DLD1 (cell line): Measurements from ENCODE around the gene PCNX2.
"Not testable (repeated sequence)": the region's sequence is repeated elsewhere in the genome, so short reads cannot be mapped to it uniquely, and the experiment has no call there.

ENCODE experiments used
- in situ Hi-C: cut with HindIII; loops from 2 replicates; pipeline ENCODE4 v1.10.0; 2017; ENCODE audit warnings: low sequenced_read_pairs

PCNX2 gene

GRCh38 chr1:233163696-233164095 is 131.8 kb downstream of the PCNX2 start:
- in situ Hi-C loops: no loop called here

DNA sequence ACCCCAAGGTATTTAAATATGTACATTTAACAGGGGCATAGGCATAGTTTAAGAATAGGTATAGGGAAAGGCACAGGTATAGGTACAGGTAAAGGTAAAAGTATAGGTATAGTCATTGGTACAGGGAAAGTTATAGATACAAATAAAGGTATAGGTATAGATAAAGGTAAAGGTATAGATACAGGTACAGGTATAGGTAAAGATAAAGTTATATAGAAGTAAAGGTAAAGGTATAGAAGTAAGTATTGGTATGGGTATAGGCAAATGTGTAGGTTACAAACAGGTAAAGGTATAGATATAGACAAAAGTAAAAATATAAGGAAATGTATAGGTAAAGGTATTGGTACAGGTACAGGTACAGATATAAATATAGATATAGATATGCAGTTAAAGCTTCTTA is 137.2 kb downstream of the PCNX2 start:
- in situ Hi-C loops: no loop called here

- in situ Hi-C loops: no loop called here
Observed at GRCh38 chr1:233157245-233157644, 138.3 kb downstream of the PCNX2 start.

DNA sequence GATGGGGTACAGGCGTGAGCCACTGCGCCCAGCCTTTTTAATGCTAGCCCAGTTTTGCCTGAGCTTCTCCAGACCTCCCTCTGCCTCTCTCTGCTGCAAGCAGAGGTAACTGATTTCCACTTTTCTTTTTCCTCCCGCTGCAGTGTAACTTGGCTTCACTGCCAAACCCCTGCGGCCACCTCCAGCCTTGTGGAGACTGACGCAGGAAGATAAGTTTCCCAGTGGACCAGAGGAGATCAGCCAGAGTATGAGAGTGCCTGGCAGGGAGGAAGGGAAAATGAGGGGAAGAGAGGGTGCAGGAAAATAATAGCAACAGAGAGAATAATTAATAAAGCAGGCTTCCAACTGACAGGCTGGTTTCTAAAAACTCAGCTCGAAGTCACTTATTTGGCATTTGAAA is 143.7 kb downstream of the PCNX2 start:
- in situ Hi-C loops: no loop called here

DNA sequence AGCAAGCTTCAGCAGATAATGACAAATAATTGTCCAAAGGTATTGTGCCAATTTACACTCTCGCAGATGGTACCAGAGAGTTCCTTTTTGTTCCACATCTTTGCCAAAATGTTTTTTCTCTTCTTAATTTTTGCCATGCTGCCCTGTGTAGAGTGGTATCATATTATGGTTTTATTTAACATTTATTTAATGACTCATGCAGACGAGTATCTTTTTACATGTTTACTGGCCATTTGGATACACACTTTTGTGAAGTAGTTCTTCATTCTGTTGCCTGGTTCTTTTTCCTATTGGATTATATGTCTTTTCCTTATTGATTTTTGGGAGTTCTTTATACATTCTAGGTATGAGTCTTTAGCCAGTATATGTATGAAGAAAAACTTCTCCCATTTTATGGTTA is 151.1 kb downstream of the PCNX2 start:
- in situ Hi-C loops: no loop called here

- in situ Hi-C loops: no loop called here
Observed at GRCh38 chr1:233143241-233143640, 152.3 kb downstream of the PCNX2 start.

- in situ Hi-C loops: no loop called here
Observed at GRCh38 chr1:233140974-233141373, 154.6 kb downstream of the PCNX2 start.

GRCh38 chr1:233140499-233140898 is 155.0 kb downstream of the PCNX2 start:
- in situ Hi-C loops: no loop called here

GRCh38 chr1:233138788-233139585 is 156.5 kb downstream of the PCNX2 start:
- in situ Hi-C loops: no loop called here

DNA sequence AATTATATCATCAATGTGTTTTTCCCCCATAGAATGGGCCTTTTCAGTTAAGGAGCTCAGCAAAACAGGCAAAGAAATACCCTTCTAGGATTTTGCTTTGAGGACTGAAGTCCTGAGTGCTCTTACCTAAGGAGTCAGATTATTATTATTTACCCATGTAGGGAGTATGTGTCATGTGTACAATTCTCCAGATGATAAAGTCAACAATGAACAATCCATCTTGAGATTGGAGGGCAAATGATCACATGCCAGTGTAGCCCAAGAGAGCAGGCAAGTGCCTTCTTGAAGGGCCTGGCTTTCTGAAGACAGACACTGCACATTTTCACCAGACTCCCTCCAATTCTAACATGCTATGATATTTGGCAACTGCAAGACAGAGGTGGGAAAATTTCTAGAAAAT is 159.7 kb downstream of the PCNX2 start:
- in situ Hi-C loops: no loop called here

DNA sequence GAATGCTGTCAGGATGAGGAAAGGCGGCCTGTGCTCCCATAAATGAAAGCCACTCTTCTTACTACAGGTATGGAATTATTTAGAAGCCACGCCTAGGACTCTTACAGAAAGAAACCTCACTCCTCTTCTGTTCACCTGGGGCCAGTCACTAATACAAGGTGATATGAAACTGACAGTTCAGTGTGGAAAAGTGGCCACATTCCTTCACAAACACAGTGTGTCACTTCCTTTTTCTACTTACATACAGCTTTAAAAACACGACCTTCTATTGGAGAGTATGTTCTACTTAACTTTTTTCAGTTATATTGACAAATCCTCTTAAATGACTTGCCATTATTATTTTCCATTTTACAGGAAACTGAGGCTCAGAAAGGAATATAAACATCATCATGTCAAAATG is 163.1 kb downstream of the PCNX2 start:
- in situ Hi-C loops: no loop called here

- in situ Hi-C loops: not testable (repeated sequence)
Observed at GRCh38 chr1:233129031-233129430, 166.5 kb downstream of the PCNX2 start.

GRCh38 chr1:233127157-233127556 is 168.4 kb downstream of the PCNX2 start:
- in situ Hi-C loops: no loop called here

- in situ Hi-C loops: no loop called here
Observed at GRCh38 chr1:233122779-233123178, 172.7 kb downstream of the PCNX2 start.

DNA sequence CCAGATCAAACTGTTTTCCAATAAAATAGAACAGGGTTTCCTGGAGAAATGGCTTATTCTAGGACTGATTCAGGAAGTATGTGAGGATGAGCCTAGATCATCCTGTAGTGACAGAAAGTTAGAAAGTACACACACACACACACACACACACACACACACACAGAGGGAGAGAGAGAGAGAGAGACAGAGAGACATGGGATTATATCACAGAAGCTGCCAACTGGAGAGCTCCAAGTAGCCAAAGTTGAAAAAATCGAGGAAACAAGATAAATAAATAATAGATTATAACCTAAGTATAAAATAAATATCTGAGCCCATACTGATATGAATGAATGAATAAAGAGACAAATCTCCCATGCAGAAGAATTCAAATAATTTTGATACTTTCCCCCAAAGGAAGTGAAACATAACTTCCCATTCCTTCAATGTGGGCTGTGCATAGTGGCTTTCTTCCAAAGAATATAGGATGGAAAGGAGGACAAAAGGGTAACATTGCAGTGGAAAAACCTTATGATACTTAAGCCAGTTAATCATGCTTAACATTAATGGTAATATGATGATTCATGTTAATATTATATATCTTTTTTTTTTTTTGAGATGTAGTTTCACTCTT is 173.5 kb downstream of the PCNX2 start:
- in situ Hi-C loops: no loop called here

- in situ Hi-C loops: no loop called here
Observed at GRCh38 chr1:233114860-233115259, 180.7 kb downstream of the PCNX2 start.

DNA sequence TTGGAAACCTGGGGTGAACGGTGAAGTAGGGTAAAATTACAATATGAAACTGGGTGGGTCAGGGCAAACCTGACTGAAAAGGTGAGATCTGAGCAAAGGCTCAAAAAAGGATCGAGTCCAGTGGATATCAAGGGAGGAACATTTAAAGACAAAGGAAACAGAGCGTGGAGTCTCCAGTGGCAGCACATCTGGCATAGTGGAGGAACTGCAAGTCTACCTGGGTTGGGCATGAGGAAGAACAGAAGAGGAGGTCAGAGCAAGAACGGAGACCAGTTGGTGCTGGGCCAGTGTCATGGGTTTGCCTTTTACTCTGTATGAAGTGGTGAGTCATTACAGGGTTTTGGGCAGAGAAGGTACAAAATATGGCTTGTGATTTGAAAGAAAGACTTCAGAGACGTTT is 181.4 kb downstream of the PCNX2 start:
- in situ Hi-C loops: no loop called here

- in situ Hi-C loops: no loop called here
Observed at GRCh38 chr1:233113009-233113879, 182.3 kb downstream of the PCNX2 start.

DNA sequence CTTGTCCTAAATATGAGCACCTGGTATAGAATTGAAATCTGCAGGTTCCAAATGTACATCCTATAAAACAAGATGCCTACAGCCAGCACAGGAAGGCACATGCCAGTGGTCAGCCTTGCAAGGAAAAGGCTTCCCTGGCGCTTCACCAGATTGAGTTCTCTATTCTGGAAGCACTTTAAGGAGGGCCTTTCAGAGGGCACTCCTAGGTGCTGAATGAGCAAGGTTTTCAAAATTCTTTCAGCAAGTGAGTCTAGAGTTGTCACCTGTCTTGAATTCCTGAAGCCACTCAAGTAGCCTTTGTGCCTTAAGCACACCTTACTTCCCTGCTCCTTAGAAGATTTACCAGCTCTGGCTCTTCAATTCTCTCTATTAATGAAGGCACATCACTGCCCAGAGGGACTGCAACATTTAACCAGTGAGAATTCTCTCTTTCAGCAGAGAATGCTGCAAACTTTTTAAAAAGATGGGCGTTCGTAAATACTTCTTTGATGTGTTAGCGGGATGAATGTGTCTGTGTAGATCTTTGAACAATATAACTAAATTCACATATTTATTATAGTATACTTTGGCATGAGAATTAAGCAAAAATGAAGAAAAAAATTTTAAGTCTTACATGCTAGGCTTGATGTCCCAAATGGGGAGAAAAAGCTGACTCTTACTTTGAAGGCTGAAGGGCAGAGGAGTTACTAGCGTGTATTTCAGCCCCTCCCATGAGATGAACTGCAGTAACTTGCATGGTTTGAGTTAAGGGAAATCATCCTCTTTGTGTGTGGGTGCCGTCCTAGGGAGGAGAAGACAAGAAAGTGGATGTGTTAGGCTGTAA is 183.1 kb downstream of the PCNX2 start:
- in situ Hi-C loops: no loop called here

- in situ Hi-C loops: no loop called here
Observed at GRCh38 chr1:233111731-233112130, 183.8 kb downstream of the PCNX2 start.

DNA sequence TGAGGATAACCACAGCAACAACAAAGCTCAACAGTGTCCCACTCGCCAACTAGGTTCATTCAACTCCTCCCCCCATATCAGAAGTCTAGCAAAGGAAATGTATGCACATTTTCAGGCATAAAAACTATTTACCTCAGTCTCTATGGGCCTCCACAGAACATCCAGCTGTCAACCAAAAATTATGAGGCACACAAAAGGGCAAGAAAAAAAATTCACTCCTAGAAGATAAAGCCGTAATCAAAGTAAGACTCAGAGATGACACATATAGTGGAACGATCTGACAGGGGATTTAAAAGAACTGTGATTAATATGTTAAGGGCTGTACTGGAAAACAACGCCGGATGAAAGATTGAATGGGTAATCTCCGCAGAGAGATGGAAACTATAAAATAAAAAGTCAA is 186.4 kb downstream of the PCNX2 start:
- in situ Hi-C loops: no loop called here
